Panc1 (cell line): ENCODE results near the gene RUNX3. TPM values are rescaled to one million over a fixed set of nuclear protein-coding genes. Genes with fewer than 3 reads are reported as not detected.

Experiments
- ATAC-seq: fragments of 200-7000 bp; cut with Tn5 transposase; 2 replicates; pipeline ENCODE4 v1.9.1; 2020; ENCODE audit warnings: mild to moderate bottlenecking, moderate library complexity
- BruUV-seq: library from RNA; stranded (reverse); fragments of 400-500 nt; replicated peaks from 2 replicates; lab custom pipeline; 2021; lab: Mats Ljungman, UMichigan
- CTCF ChIA-PET: fragments of 300-600 bp; sonication (Branson Sonifier 250); formaldehyde crosslinking; loops from one replicate; lab custom pipeline; 2022; ENCODE audit warnings: antibody characterized with exemption; lab: Charles Lee
- POLR2A ChIA-PET: fragments of 300-600 bp; sonication (Branson Sonifier 250); formaldehyde crosslinking; loops from one replicate; lab custom pipeline; 2022; ENCODE audit warnings: antibody characterized with exemption; lab: Charles Lee
- DNase-seq: peaks from one replicate; pipeline ENCODE4 v3.0.0-alpha.2; 2010; ENCODE audit warnings: low read depth, low spot score
- H3K27ac ChIP-seq: 2 replicates; pipeline ENCODE4 v1.5.1; 2011; ENCODE audit warnings: mild to moderate bottlenecking, low read length, inconsistent platforms
- H3K27me3 ChIP-seq: fragments of 200-500 bp; sonication (Bioruptor generic); 2 replicates; pipeline ENCODE4 v1.6.0; 2014; ENCODE audit warnings: low read length, inconsistent platforms; ENCODE audit not compliant: control insufficient read depth, insufficient read depth
- H3K36me3 ChIP-seq: fragments of 200-500 bp; sonication (Bioruptor generic); 2 replicates; pipeline ENCODE4 v1.5.1; 2014; ENCODE audit warnings: inconsistent platforms, mild to moderate bottlenecking, low read length, moderate library complexity; ENCODE audit not compliant: control insufficient read depth, insufficient read depth
- H3K4me1 ChIP-seq: 2 replicates; pipeline ENCODE4 v1.5.1; 2011; ENCODE audit warnings: inconsistent platforms, mild to moderate bottlenecking, low read length, moderate library complexity; ENCODE audit not compliant: control insufficient read depth, insufficient read depth
- H3K4me3 ChIP-seq, 2 experiments: 2 replicates each; pipeline ENCODE4 v1.5.1; 2011 to 2012; ENCODE audit warnings: low read depth in 2 of 2, low read length in 2 of 2, mild to moderate bottlenecking in 2 of 2, inconsistent platforms in 1 of 2, moderate library complexity in 1 of 2
- H3K9me3 ChIP-seq: fragments of 200-500 bp; sonication (Bioruptor generic); 2 replicates; pipeline ENCODE4 v1.5.1; 2014; ENCODE audit warnings: low read depth, mild to moderate bottlenecking, inconsistent platforms, low read length, moderate library complexity; ENCODE audit not compliant: control insufficient read depth, insufficient read depth
- CTCF ChIP-seq: fragments of 450-650 bp; IDR thresholded peaks from 2 replicates; pipeline ENCODE4 v1.5.1; 2017; ENCODE audit warnings: mild to moderate bottlenecking
- POLR2AphosphoS5 ChIP-seq: IDR thresholded peaks from 2 replicates; pipeline ENCODE4 v1.6.1; 2012; ENCODE audit warnings: mild to moderate bottlenecking, low read depth, low read length, moderate library complexity
- REST ChIP-seq, 2 experiments: IDR thresholded peaks; 2 replicates each; pipeline ENCODE4 v1.6.1; 2011 to 2012; ENCODE audit warnings: low read depth in 2 of 2, control low read depth in 1 of 2, low read length in 1 of 2, mild to moderate bottlenecking in 1 of 2, moderate library complexity in 1 of 2; ENCODE audit not compliant: insufficient read depth in 1 of 2
- SIN3A ChIP-seq: IDR thresholded peaks from 2 replicates; pipeline ENCODE4 v1.6.1; 2012; ENCODE audit warnings: low read depth, mild to moderate bottlenecking, low read length, moderate library complexity, borderline replicate concordance; ENCODE audit not compliant: insufficient read depth
- TCF7L2 ChIP-seq: IDR thresholded peaks from 2 replicates; pipeline ENCODE4 v1.6.1; 2011; ENCODE audit warnings: mild to moderate bottlenecking, low read depth, low read length, inconsistent platforms
- in situ Hi-C: cut with HindIII; loops from 2 replicates; pipeline ENCODE4 v1.10.0; 2016; ENCODE audit warnings: low sequenced_read_pairs, low pct_unique_long_range_greater_than_20kb
- intact Hi-C: fragments of 100-400 bp; cut with micrococcal nuclease; formaldehyde crosslinking; loops from one replicate; pipeline ENCODE4 v1.10.0; 2022; ENCODE audit not compliant: unreplicated experiment
- total RNA-seq: library from RNA; stranded (reverse); gene quantifications from one replicate; pipeline ENCODE4 v1.2.1, GENCODE V29; 2021; ENCODE audit not compliant: unreplicated experiment

RUNX3 gene
- total RNA-seq, 1 experiment from 2014 or later = 0.10 TPM

GRCh38 chr1:24910751-24911650, 19.1 kb downstream of the RUNX3 start:
- ATAC-seq = 0 out of 2 replicates have a peak, but pooled peaks have one; percentile 30
- Histone ChIP-seq H3K4me1 (no peaks in the 10 kb centered on the region), H3K4me3 (no peak overlapping the region), H3K9me3 (no peaks in the 10 kb centered on the region), H3K36me3 (no peaks in the 10 kb centered on the region), H3K27ac (no peak overlapping the region), H3K27me3 (no peaks in the 10 kb centered on the region)
- CTCF ChIA-PET = no interaction called here
- in situ Hi-C loops (no loop called here), intact Hi-C loops (no loop called here)
- no TSS peak for BruUV-seq
- DNase-seq = no peak
- TF ChIP-seq POLR2AphosphoS5 (no peak), REST (IDR thresholded peaks at IDR 0.05; ENCODE audit: insufficient read depth in 1 of 2, low read depth in 2 of 2, low read length in 1 of 2) (no peak)
- POLR2A ChIA-PET = no interaction called here

GRCh38 chr1:24910210-24910609, 19.9 kb downstream of the RUNX3 start:
- no peak for TF ChIP-seq CTCF
- no peak for TF ChIP-seq SIN3A
- TF ChIP-seq POLR2AphosphoS5 = no peak
- no peak for TF ChIP-seq REST (IDR thresholded peaks at IDR 0.05; ENCODE audit: insufficient read depth in 1 of 2, low read depth in 2 of 2, low read length in 1 of 2)
- TF ChIP-seq TCF7L2 = no peak
- Histone ChIP-seq H3K4me1 (no peaks in the 10 kb centered on the region), H3K9me3 (no peaks in the 10 kb centered on the region), H3K36me3 (no peaks in the 10 kb centered on the region), H3K27me3 (no peaks in the 10 kb centered on the region), H3K27ac (no peak overlapping the region), H3K4me3 (no peak overlapping the region)
- DNase-seq = no peak
- no peak for ATAC-seq
- intact Hi-C loops = no loop called here
- POLR2A ChIA-PET = no interaction called here
- CTCF ChIA-PET = no interaction called here
- no TSS peak for BruUV-seq
- in situ Hi-C loops = no loop called here
